HL-60/S4 treated with retinoic acid at 250 ng/mL for 4 days and 3 days (cell line): ENCODE data around the gene KAT2A.

ENCODE experiments used
- in situ Hi-C: fragments of 300-500 bp; cut with MboI; formaldehyde crosslinking; loops from 2 replicates; pipeline ENCODE4 v1.7.0; 2022; ENCODE audit warnings: low sequenced_read_pairs

The KAT2A gene

DNA sequence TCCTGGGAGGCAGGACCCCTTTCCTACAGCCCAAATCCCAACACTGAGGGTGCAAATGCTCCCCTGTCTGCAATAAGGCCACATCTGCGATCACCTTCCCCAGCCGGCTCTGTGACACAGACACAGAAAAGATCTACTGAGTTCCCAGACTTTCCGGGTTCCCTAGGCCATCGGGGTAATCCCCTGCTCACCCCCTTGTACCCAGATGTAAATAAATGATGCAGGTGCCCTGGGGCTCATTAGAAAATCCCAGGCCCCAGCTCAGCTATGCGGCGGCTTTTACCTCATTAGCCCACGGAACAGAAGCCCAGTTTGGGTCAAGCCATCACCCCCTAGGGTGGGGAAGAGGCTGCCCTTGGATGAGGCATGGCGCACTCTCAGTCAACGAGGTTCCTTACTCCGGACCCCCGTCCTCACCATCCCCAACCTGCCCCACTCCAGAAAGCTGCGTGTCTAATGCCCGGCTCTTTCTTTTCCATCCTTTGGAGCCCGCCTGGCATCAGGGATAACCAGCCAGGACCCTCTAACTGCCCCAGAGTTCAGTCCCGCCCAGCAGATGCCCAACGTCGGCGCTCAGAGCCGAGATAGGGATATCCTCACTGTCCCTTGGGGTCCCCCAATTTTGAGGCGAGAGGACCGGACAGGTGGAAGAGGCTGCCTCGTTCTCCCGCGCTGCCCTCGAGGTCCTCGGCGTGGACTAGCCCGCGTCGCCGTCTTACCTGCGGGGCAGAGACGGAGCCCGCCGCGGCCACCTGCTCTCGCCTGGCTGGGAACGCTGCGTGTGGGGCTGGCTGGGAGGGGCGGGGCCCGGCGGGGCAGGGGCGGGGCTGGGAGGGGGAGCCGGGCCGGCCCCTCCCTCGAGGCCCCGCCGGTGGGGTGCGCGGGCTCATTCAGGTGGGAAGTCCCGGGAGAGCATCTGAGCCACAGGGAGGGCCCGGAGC lies 23.2 kb downstream of the KAT2A start, which contains the start of gene ZNF385C:
ZNF385C (minus strand) TSS at position 783 of the 941 bp plus-strand sequence. CDS start 35,417 bp downstream, outside the sequence.
- in situ Hi-C loops = no loop called here

DNA sequence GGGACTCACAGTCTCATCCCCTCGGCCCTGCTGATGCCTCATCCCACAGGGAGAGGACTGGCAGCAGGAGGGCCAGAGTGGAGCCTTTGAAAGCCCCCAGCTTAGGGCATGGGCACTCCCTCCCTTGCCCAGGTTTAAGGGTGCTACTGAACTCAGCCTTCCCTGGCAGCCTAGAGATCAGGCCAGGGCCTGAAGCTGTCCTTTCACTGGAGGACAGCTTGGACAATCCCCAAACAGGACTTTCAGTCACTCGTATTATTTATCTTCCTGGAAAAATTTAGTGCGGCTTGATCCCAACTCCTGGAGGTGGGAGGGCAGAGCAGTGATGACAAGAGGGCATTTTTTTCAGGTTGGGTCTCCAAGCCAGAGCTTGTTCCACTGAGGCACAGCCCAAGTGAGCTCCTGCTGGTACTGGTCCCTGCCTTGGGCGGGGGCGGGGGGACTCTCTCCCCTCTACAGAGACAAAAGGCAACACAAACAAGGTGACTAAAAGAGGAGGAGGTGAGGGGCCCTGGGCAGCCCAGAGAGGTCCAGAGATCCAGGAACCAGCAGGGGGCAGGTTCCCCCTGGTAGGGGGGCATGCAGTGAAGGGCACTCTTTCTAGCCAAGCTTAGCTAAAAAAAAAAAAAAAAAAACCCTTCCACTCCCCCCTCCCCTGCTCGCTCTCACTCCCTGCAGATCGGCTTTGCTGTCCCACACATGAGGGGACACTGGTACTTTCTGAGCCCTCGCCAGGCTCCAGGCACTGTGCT lies 24.6 kb downstream of the KAT2A start:
- in situ Hi-C loops = no loop called here

DNA sequence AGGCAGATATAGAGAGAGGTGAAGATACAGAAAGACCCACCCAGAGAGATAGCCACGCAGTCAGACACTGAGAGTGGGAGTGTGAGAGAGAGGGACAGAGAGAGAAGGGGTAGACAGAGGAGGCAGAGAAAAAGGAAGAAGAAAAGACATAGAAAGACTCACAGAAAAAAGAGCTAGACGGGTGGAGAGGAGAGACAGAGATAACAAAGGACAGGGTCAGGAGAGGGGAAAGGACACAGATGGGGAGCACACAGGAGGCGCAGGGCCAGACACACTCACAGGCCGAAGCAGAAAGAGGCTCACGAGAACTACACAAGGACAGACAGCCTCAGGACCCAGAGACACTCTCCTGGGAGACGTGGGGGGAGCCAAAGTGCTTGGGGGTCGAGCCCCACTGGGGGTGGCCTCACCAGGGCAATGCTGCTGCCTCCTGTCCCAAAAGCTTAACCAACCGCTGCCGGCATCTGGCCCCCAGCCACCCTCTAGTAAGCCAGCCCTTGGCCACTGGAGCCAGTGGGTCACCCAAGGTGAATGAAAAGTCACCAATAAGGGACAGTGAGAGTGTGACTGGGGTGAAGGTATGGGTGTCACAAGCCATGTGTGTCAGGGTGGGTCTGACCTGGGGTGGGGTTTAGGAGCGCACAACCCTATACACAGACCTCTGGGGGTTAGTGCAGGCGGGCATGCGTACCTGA lies 26.6 kb downstream of the KAT2A start:
- in situ Hi-C loops = no loop called here

DNA sequence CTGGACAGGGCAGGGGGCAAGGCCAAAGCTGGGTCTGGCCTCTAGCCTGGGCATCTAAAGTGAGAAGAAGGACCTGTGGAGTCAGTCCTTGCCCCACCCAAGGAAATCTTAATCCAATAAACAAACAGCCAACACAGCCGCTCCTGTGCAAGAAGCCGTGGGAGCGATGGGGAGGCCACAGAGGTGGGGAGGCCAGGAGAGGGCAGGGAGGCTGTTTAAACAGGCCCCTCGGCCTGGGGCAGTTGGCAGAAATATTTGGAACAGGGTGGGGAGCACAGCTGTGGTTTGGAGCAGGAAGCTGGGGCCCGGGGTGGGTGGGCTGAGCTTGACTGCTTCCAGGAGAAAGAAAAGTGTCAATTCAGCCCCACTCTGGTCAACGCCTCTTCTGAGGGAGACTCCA lies 28.2 kb downstream of the KAT2A start:
- in situ Hi-C loops = no loop called here

DNA sequence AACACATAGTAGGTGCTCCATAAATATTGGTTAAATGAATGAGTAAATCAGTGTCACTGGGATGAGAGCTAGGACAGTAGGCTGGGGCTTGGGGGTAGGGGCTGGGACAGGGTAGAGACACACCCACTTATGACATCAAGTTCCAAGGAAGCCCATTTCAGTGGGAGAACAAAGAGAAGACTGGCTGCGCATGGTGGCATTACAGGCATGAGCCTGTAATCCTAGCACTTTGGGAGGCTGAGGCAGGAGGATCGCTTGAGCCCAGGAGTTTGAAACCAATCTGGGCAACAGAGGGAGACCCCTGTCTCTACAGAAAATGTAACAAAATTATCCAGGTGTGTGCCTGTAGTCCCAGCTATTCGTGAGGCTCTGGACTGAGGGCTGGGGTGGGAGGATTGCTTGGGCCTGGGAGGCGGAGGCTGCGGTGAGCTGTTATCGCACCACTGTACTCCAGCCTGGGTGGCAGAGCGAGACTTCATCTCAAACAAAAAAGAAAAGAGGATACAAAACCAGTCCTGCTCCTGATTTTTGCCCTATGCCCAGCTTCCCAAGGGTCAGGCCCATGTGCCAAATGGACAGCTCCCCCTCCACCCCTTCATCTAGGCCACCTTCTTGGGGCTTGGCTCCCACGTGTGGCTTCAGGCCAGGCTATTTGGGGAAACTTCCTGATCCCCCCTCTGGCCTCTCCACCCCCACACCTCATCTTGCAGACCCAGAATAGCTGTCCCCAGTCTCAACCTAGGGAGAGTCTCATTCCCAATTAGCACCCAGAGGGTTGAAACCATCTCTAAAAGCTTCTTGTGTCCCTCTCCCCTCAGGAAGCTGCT lies 30.0 kb downstream of the KAT2A start:
- in situ Hi-C loops = no loop called here

DNA sequence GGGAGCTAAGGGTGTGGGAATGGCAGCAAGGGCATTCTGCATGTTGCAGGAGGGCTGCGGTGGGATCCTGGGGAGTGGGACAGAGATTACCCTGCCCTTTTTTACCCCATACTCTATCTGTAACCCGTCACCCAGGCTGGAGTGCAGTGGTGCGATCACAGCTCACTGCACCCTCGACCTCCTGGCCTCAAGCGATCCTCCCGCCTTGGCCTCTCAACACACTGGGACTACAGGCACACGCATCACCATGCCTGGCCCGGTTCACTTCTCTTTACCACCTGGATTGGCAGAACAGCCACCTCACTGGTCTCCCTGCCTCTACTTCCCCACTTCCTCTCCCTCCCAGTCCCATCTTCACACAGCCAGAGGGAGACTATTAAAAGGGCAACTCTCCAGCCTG lies 32.4 kb downstream of the KAT2A start:
- in situ Hi-C loops = no loop called here

DNA sequence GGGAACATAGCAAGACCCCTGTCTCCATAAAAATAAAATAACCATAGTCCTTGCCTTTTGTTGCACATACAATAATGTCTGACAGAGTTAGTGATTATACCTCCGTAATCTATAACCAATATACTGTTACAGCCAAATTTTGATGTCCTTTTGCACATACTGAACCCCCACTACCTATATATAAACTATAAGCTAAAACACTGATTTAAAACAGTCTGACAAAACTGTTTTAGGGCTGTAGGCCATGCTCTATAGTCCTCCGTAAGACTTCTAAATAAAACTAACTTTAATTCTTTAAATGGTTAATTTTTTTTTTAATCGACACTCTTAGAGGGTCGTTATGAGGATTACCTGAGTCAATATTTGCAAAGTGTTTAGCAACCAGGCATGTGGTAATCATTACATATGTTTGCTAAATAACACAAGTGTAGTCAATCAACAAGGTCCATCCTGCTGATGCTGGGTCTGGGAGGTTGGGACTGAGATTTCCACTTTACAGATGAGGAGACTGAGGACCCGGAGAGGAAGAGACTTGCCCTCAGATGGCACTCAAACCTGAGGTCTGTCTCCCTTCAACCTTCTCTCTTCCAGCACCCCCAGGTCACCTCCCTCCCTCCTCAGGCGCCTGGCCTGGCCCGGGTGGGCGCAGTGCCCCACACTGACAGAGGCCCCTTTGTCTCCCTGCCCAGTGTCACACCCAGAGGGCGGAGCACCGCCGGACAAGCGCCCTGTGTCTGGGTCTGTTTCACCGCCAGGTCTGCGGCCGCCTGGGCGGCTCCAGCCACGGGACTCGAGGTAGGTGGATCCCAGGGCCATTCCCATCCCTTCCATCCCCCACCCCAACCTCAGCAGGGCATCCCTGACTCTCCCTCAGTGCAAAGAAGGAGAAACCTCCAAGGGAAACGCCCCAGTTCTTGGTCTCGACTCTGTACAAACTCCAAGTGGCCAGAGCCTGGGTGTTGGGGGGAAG lies 33.1 kb downstream of the KAT2A start:
- in situ Hi-C loops = no loop called here

DNA sequence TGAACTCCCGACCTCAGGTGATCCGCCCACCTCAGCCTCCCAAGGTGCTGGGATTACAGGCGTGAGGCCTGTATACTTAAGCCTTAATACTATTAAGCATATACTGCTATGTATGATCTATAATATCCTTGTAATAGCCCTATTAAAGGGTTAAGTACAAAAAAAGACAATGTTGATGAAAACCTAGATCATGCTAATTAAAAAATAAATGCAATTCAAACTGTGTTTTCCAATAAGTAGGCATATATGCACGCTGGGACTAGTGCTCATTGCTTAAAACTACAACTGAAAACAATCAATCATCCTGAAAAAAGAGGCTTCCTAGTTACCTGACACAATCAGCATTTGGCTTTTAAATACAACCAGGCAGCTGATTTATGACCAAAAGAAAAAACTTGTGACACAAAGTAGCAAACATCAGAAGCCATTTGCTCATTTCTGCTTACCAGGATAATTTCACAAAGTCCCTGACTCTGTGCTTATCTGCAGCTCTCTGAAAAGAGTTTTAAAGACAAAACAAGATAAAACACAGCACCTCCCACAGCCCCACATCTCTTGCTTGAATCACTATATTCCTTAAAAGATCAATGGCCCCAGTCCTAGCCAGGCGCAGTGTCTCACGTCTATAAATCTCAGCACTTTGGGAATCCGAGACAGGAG lies 34.0 kb downstream of the KAT2A start:
- in situ Hi-C loops = no loop called here

DNA sequence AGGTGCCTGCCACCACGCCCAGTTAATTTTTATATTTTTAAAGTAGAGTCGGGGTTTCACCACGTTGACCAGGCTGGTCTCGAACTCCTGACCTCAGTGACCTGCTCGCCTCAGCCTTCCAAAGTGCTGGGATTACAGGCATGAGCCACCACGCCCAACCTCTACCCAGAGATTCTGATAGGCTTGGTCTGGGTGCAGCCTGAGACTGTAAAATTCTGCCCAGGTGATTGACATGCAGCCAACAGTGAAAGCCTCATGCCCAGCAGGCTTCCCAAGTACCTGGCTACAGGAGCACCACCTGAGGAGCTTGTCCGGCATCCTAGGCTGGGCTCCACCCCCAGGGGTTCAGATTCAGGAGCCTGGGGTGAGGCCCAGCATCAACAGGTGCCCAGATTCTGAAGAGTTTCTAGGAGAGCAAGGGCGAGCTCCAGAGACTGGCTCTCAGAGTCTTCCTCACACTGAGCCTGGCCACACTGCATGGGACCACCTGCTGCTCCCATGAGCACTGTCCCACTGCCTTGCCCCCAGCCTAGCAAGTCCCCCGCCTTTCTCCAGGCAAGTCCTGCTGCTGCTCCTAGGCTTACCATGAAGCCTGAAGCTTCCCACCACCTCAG lies 39.5 kb downstream of the KAT2A start:
- in situ Hi-C loops = no loop called here

DNA sequence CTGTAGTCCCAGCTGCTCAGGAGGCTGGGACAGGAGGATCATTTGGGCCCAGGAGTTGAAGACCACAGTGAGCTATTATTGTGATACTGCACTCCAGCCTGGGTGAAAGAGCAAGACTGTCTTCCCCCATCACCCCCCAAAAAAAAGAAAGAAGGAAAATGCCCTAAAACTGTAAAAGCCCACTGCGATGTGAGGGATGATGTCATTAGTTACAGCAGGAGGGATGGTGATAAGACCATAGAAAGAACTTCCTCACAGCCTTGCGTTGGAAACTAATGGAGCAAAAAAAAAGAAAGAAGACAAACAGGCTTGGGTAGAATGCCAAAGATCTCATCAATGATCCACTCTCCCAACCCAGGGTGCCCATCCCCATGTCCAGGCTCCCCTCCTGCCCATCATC lies 41.6 kb downstream of the KAT2A start:
- in situ Hi-C loops = no loop called here

DNA sequence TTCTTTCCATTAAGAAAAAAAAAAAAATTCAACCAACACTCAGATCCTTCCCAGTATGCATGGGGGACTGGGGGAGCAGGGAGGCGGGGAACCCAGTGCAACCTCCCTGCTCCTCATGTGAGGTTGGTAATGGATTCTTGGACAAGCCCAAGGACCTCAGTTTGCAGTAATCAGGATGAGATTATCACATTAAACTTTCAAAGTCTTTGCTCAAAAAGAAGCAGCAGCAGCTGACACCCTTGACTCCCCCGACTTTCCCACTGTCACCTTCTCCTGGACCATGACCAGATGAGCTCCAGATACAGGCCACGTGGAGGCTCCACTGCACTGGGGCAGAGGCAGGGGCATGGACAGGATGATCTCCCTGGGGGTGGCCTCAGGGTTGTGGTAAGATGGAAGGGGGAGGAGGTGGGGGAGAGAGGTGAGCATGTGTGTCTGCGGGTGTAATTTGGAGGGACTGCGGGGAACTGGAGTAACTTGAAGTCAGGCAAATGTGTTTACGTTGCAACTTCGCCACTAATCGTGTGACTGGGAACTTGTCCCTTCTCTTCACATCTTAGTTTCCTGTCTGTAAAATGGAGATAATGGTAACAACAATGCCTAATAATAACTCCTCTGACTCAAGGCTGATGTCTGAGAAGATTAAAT lies 42.6 kb downstream of the KAT2A start:
- in situ Hi-C loops = no loop called here

DNA sequence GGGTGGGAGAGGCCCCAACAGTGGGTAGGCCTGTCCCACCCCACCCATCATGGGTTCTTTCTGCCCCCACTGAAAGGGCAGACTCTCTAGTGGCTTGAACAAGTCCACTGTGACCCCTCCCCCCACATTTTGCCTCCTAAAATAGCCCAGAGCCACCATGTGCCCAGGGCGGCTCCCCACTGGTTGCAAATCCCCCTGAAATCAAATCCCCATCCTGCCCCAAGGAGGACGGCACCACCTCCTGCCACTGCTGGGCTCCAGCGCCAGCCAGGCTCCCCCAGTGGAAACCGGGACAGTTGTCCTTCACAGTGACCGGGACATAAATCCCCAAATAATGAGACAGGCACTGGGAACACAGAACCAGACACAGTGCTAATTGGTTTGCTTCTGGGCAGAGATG lies 43.4 kb downstream of the KAT2A start:
- in situ Hi-C loops = no loop called here

DNA sequence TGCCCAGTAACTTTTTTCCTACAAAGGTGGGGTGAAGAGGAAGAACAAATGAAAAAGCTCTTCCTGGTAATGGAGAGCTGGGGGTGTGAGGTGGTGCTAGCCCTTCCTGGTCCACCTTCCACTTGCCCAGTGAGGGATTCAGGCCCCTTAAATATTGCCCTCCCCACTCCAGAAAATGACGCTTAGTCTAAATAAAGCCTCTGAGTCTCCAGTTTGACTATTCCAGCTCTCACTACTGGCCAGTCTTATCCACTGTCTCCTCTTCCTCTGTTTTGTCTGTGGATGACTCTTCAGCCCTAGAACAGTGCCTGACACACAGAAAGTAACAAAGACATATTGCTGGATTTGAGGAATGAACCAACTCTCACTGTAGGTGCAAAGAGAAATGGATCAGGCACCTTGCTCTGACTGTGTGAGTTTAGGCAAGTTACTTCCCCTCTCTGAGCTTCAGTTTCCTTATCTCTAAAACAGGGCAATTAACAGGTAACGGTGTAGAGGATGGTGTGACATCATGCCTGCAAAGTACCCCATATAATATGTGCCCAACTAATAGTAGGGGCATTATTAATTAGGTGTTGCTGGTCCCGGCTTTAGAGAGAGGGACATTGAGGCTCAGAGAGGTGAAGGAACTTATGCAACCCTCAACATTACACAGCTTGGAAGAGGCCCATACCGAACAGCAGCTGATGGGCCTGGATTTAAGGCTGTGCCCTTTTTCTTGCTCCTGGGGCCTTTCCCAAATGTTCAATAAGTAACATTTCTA lies 44.2 kb downstream of the KAT2A start:
- in situ Hi-C loops = no loop called here

DNA sequence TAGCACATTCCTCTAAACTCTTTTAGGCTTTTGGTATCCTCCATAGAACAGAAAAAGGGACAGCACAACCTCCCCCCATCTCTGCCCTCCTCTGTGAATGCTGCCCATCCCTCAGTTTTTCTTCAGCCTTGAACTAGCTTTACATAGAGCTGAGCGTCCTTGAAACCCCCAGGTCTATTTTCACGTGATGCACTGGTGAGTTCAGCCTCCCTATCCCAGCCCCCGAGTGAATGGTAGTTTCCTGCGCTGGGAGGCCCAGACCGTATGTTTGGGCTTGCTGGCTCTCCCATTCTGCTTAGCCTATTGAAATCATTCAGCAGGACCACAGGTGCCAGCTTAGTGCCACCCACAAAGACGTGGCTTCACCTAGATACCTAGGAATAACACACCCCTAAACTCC lies 45.4 kb downstream of the KAT2A start:
- in situ Hi-C loops = no loop called here

DNA sequence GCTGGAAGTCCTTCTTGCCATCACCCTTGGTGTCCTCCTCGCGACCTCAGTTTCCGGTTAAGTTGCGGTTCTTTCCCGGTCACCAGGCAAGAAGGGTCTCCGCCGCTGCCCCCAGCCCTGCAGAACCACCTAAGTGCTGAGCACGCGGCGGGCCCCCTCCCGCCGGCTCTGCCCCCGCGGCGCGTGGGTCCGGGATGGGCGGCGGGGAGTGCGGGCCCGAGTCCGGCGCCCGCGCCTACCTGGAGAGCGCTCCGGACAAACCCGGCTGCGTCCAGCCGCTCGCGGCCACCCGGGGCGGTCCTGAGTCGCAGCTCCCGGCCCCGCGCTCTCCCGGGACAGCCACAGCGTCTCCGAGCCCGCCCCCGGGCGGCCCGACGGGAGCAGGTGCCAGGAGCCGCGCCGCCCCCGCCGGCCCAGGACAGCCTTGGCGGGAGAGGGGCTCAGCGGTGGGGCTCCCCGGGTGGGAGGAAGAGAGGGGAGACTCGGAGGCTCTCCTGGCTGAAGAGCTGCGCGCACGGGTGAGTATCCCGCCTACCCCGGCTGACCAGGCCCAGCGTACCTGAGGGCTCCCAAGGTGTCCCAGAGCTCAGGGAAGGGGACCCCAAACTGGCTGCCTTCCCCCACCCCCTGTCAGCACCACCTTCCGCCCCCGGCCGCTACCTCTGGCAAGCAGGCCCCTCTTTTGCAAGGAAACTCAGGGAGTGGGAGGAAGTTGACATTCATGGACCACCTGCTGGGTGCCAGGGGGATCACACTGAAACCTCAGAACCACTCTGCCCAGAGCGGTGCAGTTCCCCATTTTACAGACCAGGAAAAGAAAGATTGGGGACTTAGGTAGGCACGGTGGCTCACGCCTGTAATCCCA lies 48.6 kb downstream of the KAT2A start:
- in situ Hi-C loops = no loop called here

DNA sequence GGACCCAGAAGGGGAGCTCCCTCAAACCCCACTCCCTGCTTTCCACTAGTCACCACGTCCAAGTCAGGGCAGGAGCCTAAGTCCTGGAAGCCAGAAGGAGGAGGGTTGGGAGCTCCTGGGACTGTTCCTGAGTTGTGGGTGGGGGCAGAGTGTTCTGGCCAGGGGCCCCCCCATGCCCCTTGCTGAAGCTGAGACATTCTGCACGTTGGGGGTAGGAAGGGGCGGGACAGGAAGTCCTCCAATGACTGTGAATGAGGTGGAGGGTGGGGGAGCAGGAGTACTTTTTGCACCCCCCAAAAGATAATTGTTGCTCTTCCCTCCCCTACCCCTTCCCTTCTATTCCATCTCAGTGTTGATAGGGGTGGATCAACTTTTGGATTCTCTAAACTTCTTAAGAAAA lies 49.4 kb downstream of the KAT2A start:
- in situ Hi-C loops = no loop called here
